ENCODE measurements around the gene SFTA2. TPM values are rescaled to one million over a fixed set of nuclear protein-coding genes. Genes with fewer than 3 reads are reported as not detected.

Gene SFTA2
- total and polyA plus RNA-seq, 2 donors (not counting 1 experiment from before 2014, with no cell fraction given): not detected

- peaks cover 24% of the 10 kb centered on the region for H3K27me3 Mint-ChIP-seq
These were observed 20.0 kb upstream of the SFTA2 start for GRCh38 chr6:30951907-30952469.

GRCh38 chr6:30948811-30949210 is 16.8 kb upstream of the SFTA2 start:
- no peak overlapping the region for H3K4me2 ChIP-seq (replicated peaks; ENCODE audit: low read depth, low read length, poor library complexity, severe bottlenecking)
- no peak overlapping the region for H2AFZ ChIP-seq (ENCODE audit: insufficient read depth, low read depth, low read length, poor library complexity, severe bottlenecking)
- no peak overlapping the region for H3K9ac ChIP-seq (ENCODE audit: low read length)
- intact Hi-C loops (cut with micrococcal nuclease): no loop called here
- H3K4me1 ChIP-seq (ENCODE audit: control insufficient read depth in 2 of 2, insufficient read depth in 2 of 2, low read length in 2 of 2): no peaks in the 10 kb centered on the region
- Mint-ChIP-seq H3K4me3 (no peak overlapping the region), H3K4me1 (no peaks in the 10 kb centered on the region), H3K9me3 (ENCODE audit: insufficient read depth) (no peaks in the 10 kb centered on the region), H3K27me3 (peaks cover 38% of the 10 kb centered on the region), H3K27ac (no peak overlapping the region)
- no peaks in the 10 kb centered on the region for H3K79me2 ChIP-seq (ENCODE audit: control insufficient read depth, insufficient read depth, low read length)
- ChIA-PET CTCF (no interaction called here), POLR2A (no interaction called here)
- DNase-seq (no peak), ATAC-seq (ENCODE audit: low read depth) (no peak)
- 100% methylated on average over 4 of the region's 6 CpGs for WGBS (ENCODE audit: insufficient coverage)
- TF ChIP-seq EZH2 (IDR thresholded peaks at IDR 0.05; ENCODE audit: borderline replicate concordance, insufficient read depth, low read depth, low read length, poor library complexity, severe bottlenecking) (no peak), CTCF (IDR thresholded peaks at IDR 0.05) (no peak)
- no peak overlapping the region for H3K4me3 ChIP-seq (ENCODE audit: control extremely low read depth in 1 of 5, extremely low read depth in 1 of 5, insufficient read depth in 1 of 5, low read depth in 2 of 5, low read length in 4 of 5)
- peaks cover 0 to 31% (median 9%) of the 10 kb centered on the region in 4 experiments for H3K27me3 ChIP-seq (replicated peaks in 1 of 4; ENCODE audit: control extremely low read depth in 1 of 4, control insufficient read depth in 3 of 4, insufficient read depth in 4 of 4, low read length in 3 of 4)
- H3K9me3 ChIP-seq (ENCODE audit: control extremely low read depth in 1 of 3, control insufficient read depth in 2 of 3, insufficient read depth in 1 of 3, low read length in 2 of 3): no peaks in the 10 kb centered on the region
- H3K36me3 ChIP-seq (replicated peaks in 1 of 2; ENCODE audit: control extremely low read depth in 1 of 2, control insufficient read depth in 1 of 2, extremely low read depth in 1 of 2, insufficient read depth in 2 of 2, low read length in 1 of 2): no peaks in the 10 kb centered on the region
- H3K27ac ChIP-seq (ENCODE audit: low read length in 2 of 2): no peak overlapping the region
- H4K20me1 ChIP-seq (ENCODE audit: control insufficient read depth, insufficient read depth, low read length, poor library complexity, severe bottlenecking): no peaks in the 10 kb centered on the region

More at GRCh38 chr6:30951907-30952469, 20.0 kb upstream of the SFTA2 start:
- Mint-ChIP-seq H3K27ac (no peak overlapping the region), H3K4me3 (no peak overlapping the region), H3K4me1 (peaks cover 17% of the 10 kb centered on the region), H3K9me3 (ENCODE audit: insufficient read depth) (no peaks in the 10 kb centered on the region)
- DNase-seq (no peak), ATAC-seq (ENCODE audit: low read depth) (no peak)
- Histone ChIP-seq H2AFZ (ENCODE audit: insufficient read depth, low read depth, low read length, poor library complexity, severe bottlenecking) (no peak overlapping the region), H3K4me2 (replicated peaks; ENCODE audit: low read depth, low read length, poor library complexity, severe bottlenecking) (no peak overlapping the region), H3K9me3 (ENCODE audit: control extremely low read depth in 1 of 3, control insufficient read depth in 2 of 3, insufficient read depth in 1 of 3, low read length in 2 of 3) (no peaks in the 10 kb centered on the region), H3K27ac (ENCODE audit: low read length in 2 of 2) (no peak overlapping the region), H3K27me3 (replicated peaks in 1 of 4; ENCODE audit: control extremely low read depth in 1 of 4, control insufficient read depth in 3 of 4, insufficient read depth in 4 of 4, low read length in 3 of 4) (peaks cover 0 to 12% (median 3%) of the 10 kb centered on the region in 4 experiments), H4K20me1 (ENCODE audit: control insufficient read depth, insufficient read depth, low read length, poor library complexity, severe bottlenecking) (no peaks in the 10 kb centered on the region), H3K36me3 (replicated peaks in 1 of 2; ENCODE audit: control extremely low read depth in 1 of 2, control insufficient read depth in 1 of 2, extremely low read depth in 1 of 2, insufficient read depth in 2 of 2, low read length in 1 of 2) (no peaks in the 10 kb centered on the region), H3K79me2 (ENCODE audit: control insufficient read depth, insufficient read depth, low read length) (no peaks in the 10 kb centered on the region), H3K4me3 (ENCODE audit: control extremely low read depth in 1 of 5, extremely low read depth in 1 of 5, insufficient read depth in 1 of 5, low read depth in 2 of 5, low read length in 4 of 5) (no peak overlapping the region), H3K4me1 (ENCODE audit: control insufficient read depth in 2 of 2, insufficient read depth in 2 of 2, low read length in 2 of 2) (peaks cover 12 to 20% of the 10 kb centered on the region in 2 donors), H3K9ac (ENCODE audit: low read length) (no peak overlapping the region)
- intact Hi-C loops (cut with micrococcal nuclease): no loop called here
- ChIA-PET CTCF (no interaction called here), POLR2A (no interaction called here)
- 76% methylated on average over 2 of the region's 5 CpGs for WGBS (ENCODE audit: insufficient coverage)
- TF ChIP-seq CTCF (IDR thresholded peaks at IDR 0.05) (no peak), EZH2 (IDR thresholded peaks at IDR 0.05; ENCODE audit: borderline replicate concordance, insufficient read depth, low read depth, low read length, poor library complexity, severe bottlenecking) (no peak)

Measured in B cell (primary cell).